Gastroesophageal sphincter (tissue), 4 donors: Measurements from ENCODE around the gene AKAP10. TPM values are rescaled to one million over a fixed set of nuclear protein-coding genes. Genes with fewer than 3 reads are reported as not detected.
"Not testable (repeated sequence)": the region's sequence is repeated elsewhere in the genome, so short reads cannot be mapped to it uniquely, and the experiment has no call there.

ENCODE experiments used
- ATAC-seq: fragments of 150-250 bp; one replicate; pipeline ENCODE4 v1.9.1; 2016; ENCODE audit warnings: mild to moderate bottlenecking, moderate library complexity
- H3K27ac ChIP-seq, 4 donors: fragments of 200-600 bp; sonication (generic) in 3 of 4; 1 replicate in 3 of 4; 2 replicates in 1 of 4; pipeline ENCODE4 v1.5.1; 2016 to 2019
- H3K27me3 ChIP-seq: fragments of 200-600 bp; sonication (generic); one replicate; pipeline ENCODE4 v1.5.1; 2019
- H3K36me3 ChIP-seq, 2 donors: fragments of 200-600 bp; sonication (generic); one replicate each; pipeline ENCODE4 v1.5.1; 2019; ENCODE audit warnings: control low read depth in 1 of 2
- H3K4me1 ChIP-seq, 3 donors: fragments of 200-600 bp; sonication (generic); 1 replicate in 2 of 3; 2 replicates in 1 of 3; pipeline ENCODE4 v1.5.1; 2016 to 2019; ENCODE audit warnings: control low read depth in 2 of 3
- H3K4me3 ChIP-seq, 2 donors: fragments of 200-600 bp; sonication (generic); one replicate each; pipeline ENCODE4 v1.5.1; 2019; ENCODE audit warnings: mild to moderate bottlenecking in 1 of 2, moderate library complexity in 1 of 2
- H3K9me3 ChIP-seq, 3 donors: fragments of 200-600 bp; sonication (generic); one replicate each; pipeline ENCODE4 v1.5.1; 2017 to 2019; ENCODE audit warnings: control low read depth in 2 of 3
- CTCF ChIP-seq, 4 experiments: fragments of 200-600 bp in 2 of 4; fragments of 450-650 bp in 2 of 4; sonication (generic) in 1 of 4; IDR thresholded peaks; one replicate each; pipeline ENCODE4 v1.5.1; 2017 to 2019; ENCODE audit warnings: antibody characterized with exemption in 4 of 4, mild to moderate bottlenecking in 2 of 4, moderate library complexity in 2 of 4
- EP300 ChIP-seq: sonication (generic); formaldehyde crosslinking; IDR thresholded peaks from one replicate; pipeline ENCODE4 v1.6.1; 2017; ENCODE audit warnings: antibody characterized with exemption, mild to moderate bottlenecking
- POLR2A ChIP-seq, 2 donors: fragments of 450-650 bp; IDR thresholded peaks; one replicate each; pipeline ENCODE4 v1.6.1; 2017; ENCODE audit warnings: antibody characterized with exemption in 2 of 2, mild to moderate bottlenecking in 2 of 2, moderate library complexity in 1 of 2
- POLR2AphosphoS5 ChIP-seq: sonication (generic); formaldehyde crosslinking; IDR thresholded peaks from one replicate; pipeline ENCODE4 v1.6.1; 2017; ENCODE audit warnings: antibody characterized with exemption
- WGBS, 2 donors: methylation state at CpG; one replicate each; pipeline ENCODE4 v1.1.5; 2018; ENCODE audit warnings: low coverage in 1 of 2; 5-methylcytosine and 5-hydroxymethylcytosine counted together
- total RNA-seq, 4 donors: library from RNA; depleted of rRNA; stranded (reverse); fragments of >200 nt; gene quantifications; one replicate each; pipeline ENCODE4 v1.1.0, GENCODE V29; 2016

Gene AKAP10
- total RNA-seq, 4 donors from 2014 or later = 22.6 to 46.4 (median 24.4) TPM

DNA sequence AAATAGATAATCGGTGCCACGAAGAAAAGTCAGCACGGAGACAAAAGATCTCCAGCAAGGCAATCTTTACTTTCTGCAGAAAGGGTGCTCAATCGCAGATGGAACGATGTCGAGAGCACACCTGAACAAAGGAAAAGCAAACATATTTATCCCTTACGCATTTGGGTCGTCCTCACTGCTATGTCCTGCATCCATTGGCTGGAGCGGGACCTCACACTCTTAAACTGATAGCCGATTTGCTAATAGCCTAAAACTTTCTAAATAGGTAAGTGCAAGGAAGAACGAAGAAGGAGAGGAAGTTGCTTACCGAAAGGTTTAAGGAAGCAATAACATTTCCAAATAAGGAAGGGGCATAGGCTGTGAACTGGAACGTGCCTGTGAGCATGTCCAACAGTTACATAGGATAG lies 1.2 kb upstream of the AKAP10 start:
- no peaks in the 10 kb centered on the region for H3K36me3 ChIP-seq
- 77 to 90% methylated on average over 9 to 13 of the region's 13 CpGs for WGBS, 2 donors
- TF ChIP-seq EP300 (no peak), POLR2A (IDR thresholded peaks at IDR 0.05) (no peak), CTCF (IDR thresholded peaks at IDR 0.05) (no peak), POLR2AphosphoS5 (no peak)
- no peaks in the 10 kb centered on the region for H3K27me3 ChIP-seq
- no peaks in the 10 kb centered on the region for H3K9me3 ChIP-seq
- ATAC-seq = no peak
- H3K4me1 ChIP-seq = peaks cover 0 to 42% (median 12%) of the 10 kb centered on the region in 3 donors
- no peak overlapping the region for H3K4me3 ChIP-seq
- peak overlapping the region in 3 of 4 donors; percentile 88 to 93 (median 90) for H3K27ac ChIP-seq

DNA sequence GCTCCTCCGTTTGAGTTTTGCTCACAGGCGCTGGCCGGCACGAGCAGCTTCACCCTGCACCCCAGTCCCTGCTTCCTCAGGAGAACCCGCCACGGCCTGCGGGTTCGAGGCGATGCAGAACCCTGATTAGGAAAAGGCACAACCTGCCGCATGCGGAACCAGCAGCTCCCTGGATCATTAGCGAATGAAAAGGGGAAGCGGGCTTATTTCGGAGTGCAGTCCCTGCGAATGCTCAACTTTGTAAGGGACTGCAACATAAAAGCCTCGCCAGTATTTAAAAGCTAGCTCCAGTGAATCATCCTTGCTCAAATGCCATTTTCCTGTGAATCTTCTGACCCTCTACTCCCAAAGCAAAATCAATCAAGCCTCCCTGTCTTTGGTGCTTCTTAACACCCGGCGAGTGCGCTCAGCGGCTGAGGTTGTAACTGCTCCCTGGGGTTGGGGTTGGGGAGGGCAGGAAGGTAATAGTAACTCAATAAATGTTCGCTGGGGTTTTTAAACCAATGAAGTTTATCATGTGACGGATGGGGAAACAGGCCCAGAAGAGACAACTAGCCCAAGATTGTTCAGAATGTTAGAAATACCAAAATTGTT lies 678 bp upstream of the AKAP10 start:
- no peaks in the 10 kb centered on the region for H3K9me3 ChIP-seq
- no peak for ATAC-seq
- H3K27me3 ChIP-seq = no peaks in the 10 kb centered on the region
- TF ChIP-seq POLR2A (IDR thresholded peaks at IDR 0.05) (no peak), EP300 (no peak), POLR2AphosphoS5 (no peak)
- 20 to 53% methylated on average over 4 to 7 of the region's 22 CpGs for WGBS, 2 donors
- peak overlapping the region; percentile 87 to 95 for H3K4me3 ChIP-seq
- no peaks in the 10 kb centered on the region for H3K36me3 ChIP-seq
- H3K4me1 ChIP-seq = peaks cover 0 to 47% (median 12%) of the 10 kb centered on the region in 3 donors
- peak overlapping the region; percentile 73 to 93 (median 89) for H3K27ac ChIP-seq

DNA sequence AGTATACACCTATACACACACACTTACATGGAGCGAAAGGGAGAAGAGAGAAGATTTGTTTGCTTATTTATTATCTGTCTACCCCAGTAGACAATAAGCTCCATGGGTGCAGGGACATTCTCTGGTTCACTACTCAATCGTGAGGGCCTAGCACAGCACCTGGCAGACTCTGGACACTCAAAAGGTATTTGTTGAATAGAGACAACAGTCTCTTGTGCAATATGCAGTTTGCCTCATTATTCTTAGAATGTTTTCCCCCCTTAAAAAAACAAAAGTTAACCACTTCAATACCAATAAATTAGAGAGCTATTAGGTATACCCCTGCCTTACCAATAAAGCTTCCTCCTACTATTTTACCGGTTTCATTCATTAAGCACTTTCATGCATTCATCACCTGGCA lies 2.0 kb downstream of the AKAP10 start:
- Histone ChIP-seq H3K4me1 (peaks cover 0 to 53% (median 12%) of the 10 kb centered on the region in 3 donors), H3K9me3 (no peaks in the 10 kb centered on the region), H3K36me3 (peaks cover 0 to 12% of the 10 kb centered on the region in 2 donors), H3K27ac (no peak overlapping the region), H3K4me3 (no peak overlapping the region), H3K27me3 (no peaks in the 10 kb centered on the region)
- no peak for TF ChIP-seq POLR2A (IDR thresholded peaks at IDR 0.05)
- TF ChIP-seq EP300 = no peak
- no peak for TF ChIP-seq CTCF (IDR thresholded peaks at IDR 0.05)
- TF ChIP-seq POLR2AphosphoS5 = no peak
- ATAC-seq = no peak
- WGBS, 2 donors = 86 to 87% methylated on average over 3 of the region's 3 CpGs

DNA sequence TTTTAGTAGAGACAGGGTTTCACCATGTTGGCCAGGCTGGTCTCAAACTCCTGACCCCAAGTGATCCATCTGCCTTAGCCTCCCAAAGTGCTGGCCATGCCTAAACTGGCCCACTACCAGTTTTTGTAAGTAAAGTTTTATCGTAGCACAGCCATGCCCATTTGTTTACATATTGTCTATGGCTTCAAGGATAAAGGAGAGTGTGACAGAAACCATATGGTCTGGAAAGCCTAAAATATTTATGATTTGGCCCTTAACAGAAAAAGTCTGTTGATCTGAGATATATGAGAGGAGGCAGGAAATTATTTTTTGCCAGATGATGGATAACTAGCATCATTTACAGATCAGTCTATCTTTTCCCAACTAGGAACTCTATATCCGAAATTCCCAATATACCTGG lies 4.5 kb downstream of the AKAP10 start:
- no peaks in the 10 kb centered on the region for H3K9me3 ChIP-seq
- no peak for ATAC-seq
- H3K4me1 ChIP-seq = peaks cover 0 to 43% (median 6%) of the 10 kb centered on the region in 3 donors
- peaks cover 3 to 29% of the 10 kb centered on the region in 2 donors for H3K36me3 ChIP-seq
- no peaks in the 10 kb centered on the region for H3K27me3 ChIP-seq
- no peak for TF ChIP-seq POLR2A (IDR thresholded peaks at IDR 0.05)
- TF ChIP-seq POLR2AphosphoS5 = no peak
- TF ChIP-seq CTCF (IDR thresholded peaks at IDR 0.05) = no peak
- TF ChIP-seq EP300 = no peak
- 34 to 50% methylated on average over 2 of the region's 2 CpGs for WGBS, 2 donors
- H3K4me3 ChIP-seq = no peak overlapping the region
- no peak overlapping the region for H3K27ac ChIP-seq

DNA sequence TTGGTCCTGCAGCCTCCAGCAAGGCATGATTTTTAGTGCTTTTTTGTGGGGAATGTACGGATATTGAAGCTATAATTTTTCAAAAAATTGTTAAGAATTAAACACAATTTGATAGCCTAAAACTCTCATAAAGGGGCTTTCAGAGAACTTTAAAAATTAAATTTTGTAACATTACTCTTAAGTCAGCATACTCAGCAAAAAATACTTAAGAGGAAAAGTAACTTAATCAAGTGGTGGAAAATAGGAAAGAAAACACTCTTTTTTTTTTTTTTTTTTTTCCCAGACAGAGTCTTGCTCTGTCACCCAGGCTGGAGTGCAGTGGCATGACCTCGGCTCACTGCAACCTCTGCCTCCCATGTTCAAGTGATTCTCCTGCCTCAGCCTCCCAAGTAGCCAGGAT lies 14.7 kb downstream of the AKAP10 start:
- H3K9me3 ChIP-seq, H3K27me3 ChIP-seq, ATAC-seq, H3K4me1 ChIP-seq, H3K4me3 ChIP-seq, H3K27ac ChIP-seq: not testable (repeated sequence)
- WGBS, 2 donors = 82 to 83% methylated on average over 1 to 2 of the region's 2 CpGs
- H3K36me3 ChIP-seq = peaks cover 0 to 86% of the 10 kb centered on the region in 2 donors

- Histone ChIP-seq H3K4me3 (no peak overlapping the region), H3K27me3 (no peaks in the 10 kb centered on the region), H3K4me1 (peaks cover 0 to 39% (median 7%) of the 10 kb centered on the region in 3 donors), H3K36me3 (peaks cover 0 to 78% of the 10 kb centered on the region in 2 donors), H3K27ac (peak overlapping the region in 1 of 4 donors; percentile 21), H3K9me3 (peaks cover 0 to 10% (median 0%) of the 10 kb centered on the region in 3 donors)
- ATAC-seq = no peak
- TF ChIP-seq CTCF (IDR thresholded peaks at IDR 0.05) = no peak
- TF ChIP-seq EP300 = no peak
- no peak for TF ChIP-seq POLR2AphosphoS5
- TF ChIP-seq POLR2A (IDR thresholded peaks at IDR 0.05) = no peak
- WGBS, 2 donors = 50% methylated on average over 5 of the region's 5 CpGs
These were observed 19.6 kb downstream of the AKAP10 start for GRCh38 chr17:19958023-19958422.
